GM19240 (cell line): ENCODE results near the gene HSBP1L1.
A peak's percentile ranks its signal among the peaks of the same experiment; 100 is the strongest.
"Not testable (repeated sequence)": the region's sequence is repeated elsewhere in the genome, so short reads cannot be mapped to it uniquely, and the experiment has no call there.

Experiments used
- DNase-seq: peaks from one replicate; pipeline ENCODE4 v3.0.0; 2011; ENCODE audit warnings: low spot score; ENCODE audit not compliant: insufficient read length

HSBP1L1 gene

GRCh38 chr18:79945118-79946042, 19.1 kb upstream of the HSBP1L1 start:
- DNase-seq = no peak

DNA sequence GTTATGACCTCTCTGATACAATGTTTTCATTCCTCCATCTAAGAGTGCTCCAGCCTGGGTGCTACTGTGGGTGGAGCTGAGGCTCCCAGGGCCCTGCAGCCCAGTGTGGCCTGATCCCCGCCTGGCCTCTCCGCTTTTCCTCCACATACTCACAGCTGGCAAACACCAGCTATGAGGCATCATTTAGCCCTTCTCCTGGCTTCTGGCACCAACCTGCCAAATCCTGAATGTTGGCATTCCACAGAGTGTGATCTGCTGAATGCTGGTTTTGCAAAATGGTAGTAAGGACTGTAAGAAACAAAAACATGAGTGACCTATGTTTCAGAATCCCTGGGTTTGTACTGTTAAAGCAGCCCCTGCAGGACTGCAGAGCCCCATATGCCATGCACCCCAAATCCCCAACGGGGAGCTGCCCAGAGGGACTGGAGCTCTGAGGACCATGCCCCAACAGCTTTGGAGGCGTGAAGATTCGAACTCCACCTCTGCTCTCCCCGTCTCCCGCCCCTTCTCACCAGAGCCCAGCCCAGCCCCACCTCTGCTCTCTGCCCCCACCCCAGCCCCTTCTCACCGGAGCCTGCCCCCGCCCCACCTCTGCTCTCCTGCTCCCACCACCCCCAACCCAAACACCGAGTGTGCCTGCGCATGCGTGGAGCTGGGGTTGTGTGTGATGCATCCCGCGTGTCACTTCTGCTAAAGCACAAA, 17.2 kb upstream of the HSBP1L1 start:
- DNase-seq = no peak

DNA sequence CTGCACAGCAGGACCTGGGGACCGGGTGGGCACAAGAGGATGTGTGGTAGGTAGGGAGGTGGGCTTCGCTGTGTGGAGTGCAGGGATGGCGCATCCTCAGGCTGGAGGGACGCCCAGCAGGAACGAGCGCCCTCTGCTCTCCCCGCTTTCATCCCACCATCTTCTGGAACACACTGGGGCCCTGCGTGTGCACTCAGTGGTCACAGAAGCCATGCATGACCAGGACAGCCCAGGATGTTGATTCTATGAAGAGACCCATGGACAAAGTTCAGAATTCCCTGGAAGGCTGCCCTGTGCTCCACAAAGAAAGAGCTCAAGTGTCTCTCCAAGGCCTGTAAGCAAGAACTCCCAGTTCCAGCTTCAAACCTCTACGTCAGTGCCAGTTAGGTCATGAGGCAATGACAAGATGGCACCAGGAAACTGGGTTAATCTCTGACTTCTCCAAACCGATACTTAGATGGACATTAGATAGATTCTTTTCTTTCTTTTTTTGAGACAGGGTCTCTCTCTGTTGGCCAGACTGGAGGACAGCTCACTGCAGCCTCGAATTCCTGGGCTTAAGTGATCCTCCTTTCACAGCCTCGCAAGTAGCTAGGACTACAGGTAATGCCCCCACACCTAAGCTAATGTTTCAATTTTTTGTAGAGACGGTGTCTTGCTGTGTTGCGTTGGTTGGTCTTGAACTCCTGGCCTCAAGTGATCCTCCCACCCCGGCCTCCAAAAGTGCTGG, 16.4 kb upstream of the HSBP1L1 start:
- DNase-seq = no peak

- no peak for DNase-seq
Measured at GRCh38 chr18:79948719-79949411, 15.6 kb upstream of the HSBP1L1 start.

GRCh38 chr18:79949697-79950487, 14.6 kb upstream of the HSBP1L1 start:
- DNase-seq = no peak

GRCh38 chr18:79950515-79951341, 13.7 kb upstream of the HSBP1L1 start:
- DNase-seq = no peak

- peak; percentile 86 for DNase-seq
Measured at GRCh38 chr18:79951545-79952455, 12.6 kb upstream of the HSBP1L1 start, which contains the start of gene SLC66A2. Gene SLC66A2 (minus strand): TSS chr18:79951653. CDS start chr18:79950926, 727 bp downstream.

- no peak for DNase-seq
Measured at GRCh38 chr18:79952456-79952995, 11.9 kb upstream of the HSBP1L1 start.

- no peak for DNase-seq
Measured at GRCh38 chr18:79952996-79953559, 11.4 kb upstream of the HSBP1L1 start.

DNA sequence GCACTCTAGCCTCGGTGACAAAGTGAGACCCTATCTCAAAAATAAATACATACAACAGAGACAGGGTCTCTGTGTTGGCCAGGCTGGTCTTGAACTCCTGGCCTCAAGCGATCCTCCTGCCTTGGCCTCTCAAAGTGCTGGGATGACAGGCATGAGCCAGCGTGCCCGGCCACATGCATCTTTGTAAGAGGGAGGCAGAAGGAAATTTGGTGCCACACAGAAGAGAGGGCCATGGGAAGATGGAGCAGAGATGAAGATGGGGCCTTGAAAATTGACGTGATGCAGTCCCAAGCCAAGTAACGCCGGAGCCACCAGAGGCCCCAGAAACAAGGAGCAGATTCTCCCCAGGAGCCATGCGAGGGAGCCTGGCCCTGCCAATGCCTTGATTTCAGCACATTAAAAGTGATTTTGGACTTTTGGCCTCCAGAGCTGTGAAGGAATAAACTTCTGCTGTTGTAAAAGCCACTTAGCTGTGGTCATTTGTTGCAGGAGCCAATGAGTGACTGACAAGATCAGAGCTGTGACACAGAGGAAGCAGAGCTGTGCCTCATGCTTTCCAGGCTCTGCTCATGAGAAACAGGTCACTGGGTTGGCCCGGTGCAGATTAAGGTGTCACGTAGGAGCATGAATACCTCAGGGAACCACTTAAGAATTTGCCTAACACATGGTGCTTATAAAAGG, 10.3 kb upstream of the HSBP1L1 start:
- DNase-seq = no peak

- no peak for DNase-seq
Measured at GRCh38 chr18:79954791-79955190, 9.7 kb upstream of the HSBP1L1 start.

DNA sequence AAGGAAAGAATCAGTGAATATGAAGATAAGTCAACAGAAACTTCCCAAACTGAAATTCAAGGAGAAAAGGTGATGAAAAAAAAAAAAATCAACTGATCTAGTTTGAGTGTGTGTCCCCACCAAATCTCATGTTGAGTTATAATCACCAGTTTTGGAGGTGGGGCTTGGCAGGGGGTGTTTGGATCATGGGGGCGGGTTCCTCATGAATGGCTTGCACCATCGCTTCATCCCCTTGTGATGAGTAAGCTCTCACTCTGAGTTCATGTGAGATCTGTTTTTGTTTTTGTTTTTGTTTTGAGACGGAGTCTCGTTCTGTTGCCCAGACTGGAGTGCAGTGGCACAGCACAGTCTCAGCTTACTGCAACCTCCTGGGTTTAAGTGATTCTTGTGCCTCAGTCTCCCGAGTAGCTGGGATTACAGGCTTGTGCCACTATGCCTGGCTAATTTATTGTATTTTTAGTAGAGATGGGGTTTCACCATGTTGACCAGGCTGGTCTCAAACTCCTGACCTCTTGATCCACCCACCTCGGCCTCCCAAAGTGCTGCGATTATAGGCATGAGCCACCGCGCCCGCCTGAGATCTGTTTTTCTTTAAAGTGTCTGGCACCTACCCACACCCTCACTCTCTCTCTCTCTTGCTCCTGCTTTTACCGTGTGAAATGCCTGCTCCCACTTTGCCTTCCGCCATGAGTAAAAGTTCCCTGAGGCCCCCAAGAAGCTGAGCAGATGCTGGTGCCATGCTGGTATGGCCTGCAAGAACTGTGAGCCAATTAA, 9.0 kb upstream of the HSBP1L1 start:
- DNase-seq = no peak

GRCh38 chr18:79956276-79956675, 8.2 kb upstream of the HSBP1L1 start:
- no peak for DNase-seq

DNA sequence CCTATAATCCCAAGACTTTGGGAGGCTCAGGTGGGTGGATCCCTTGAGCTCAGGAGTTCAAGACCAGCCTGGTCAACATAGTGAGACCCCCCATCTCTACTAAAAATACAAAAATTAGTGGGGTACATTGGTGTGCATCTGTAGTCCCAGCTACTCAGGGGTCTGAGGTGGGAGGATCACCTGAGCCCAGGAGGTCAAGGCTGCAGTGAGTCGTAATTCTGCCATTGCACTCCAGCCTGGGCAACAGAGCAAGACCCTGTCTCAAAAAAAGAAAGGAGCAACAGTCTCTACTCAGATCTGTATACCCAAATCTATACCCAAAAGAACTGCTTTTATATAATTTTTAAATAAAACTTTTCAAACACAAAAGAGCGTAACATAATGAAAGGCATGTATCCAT, 5.5 kb upstream of the HSBP1L1 start:
- no peak for DNase-seq

- not testable (repeated sequence) for DNase-seq
Measured at GRCh38 chr18:79960161-79960801, 4.2 kb upstream of the HSBP1L1 start.

DNA sequence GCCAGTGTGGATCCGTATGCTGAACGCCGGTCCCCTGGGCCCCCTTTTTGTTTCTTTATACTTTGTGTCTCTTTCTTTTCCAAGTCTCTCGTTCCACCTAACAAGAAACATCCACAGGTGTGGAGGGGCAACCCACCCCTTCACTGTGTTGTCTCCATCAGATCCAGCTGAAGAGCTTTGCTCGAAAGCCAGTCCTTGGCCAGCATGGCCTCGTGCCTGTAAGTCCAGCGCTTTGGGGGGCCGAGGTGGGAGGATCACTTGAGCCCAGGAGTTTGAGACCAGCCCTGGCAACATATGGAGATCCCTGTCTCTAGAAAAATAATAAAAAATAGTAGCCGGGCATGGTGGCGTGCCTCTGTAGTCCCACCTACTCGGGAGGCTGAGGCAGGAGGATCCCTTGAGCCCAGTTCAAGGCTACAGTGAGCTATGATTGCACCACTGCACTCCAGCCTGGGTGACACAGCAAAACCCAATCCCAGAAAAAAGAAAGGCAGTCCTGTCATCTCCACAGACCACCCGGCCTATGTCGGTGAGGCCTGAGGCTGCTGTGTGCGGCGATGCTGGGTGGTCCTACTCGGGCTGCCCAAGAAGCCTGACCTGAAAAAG, 3.4 kb upstream of the HSBP1L1 start:
- no peak for DNase-seq
